Liver (tissue), 9 donors: ENCODE results near the gene FRRS1. TPM values are rescaled to one million over a fixed set of nuclear protein-coding genes. Genes with fewer than 3 reads are reported as not detected.
A peak's percentile ranks its signal among the peaks of the same experiment; 100 is the strongest.

Source experiments
- DNase-seq: peaks from one replicate; pipeline ENCODE4 v3.0.0-alpha.2; 2017; ENCODE audit warnings: low spot score
- H3K27ac ChIP-seq, 2 donors: one replicate each; pipeline ENCODE4 v1.7.0; 2013; ENCODE audit warnings: inconsistent platforms in 2 of 2, low read length in 2 of 2, control low read depth in 1 of 2, low read depth in 1 of 2, mild to moderate bottlenecking in 1 of 2
- H3K27me3 ChIP-seq, 4 donors: one replicate each; pipeline versions ENCODE4 v1.6.1 to v1.7.0; 2013; ENCODE audit warnings: low read length in 3 of 4, inconsistent platforms in 1 of 4, mild to moderate bottlenecking in 1 of 4, moderate library complexity in 1 of 4; ENCODE audit not compliant: control insufficient read depth in 4 of 4, insufficient read depth in 4 of 4
- H3K36me3 ChIP-seq, 4 donors: one replicate each; pipeline versions ENCODE4 v1.6.1 to v1.7.0; 2013; ENCODE audit warnings: low read length in 3 of 4, mild to moderate bottlenecking in 3 of 4, low read depth in 1 of 4, moderate library complexity in 1 of 4; ENCODE audit not compliant: control insufficient read depth in 4 of 4, insufficient read depth in 3 of 4
- H3K4me1 ChIP-seq, 4 donors: one replicate each; pipeline versions ENCODE4 v1.6.1 to v1.7.0; 2013; ENCODE audit warnings: low read length in 3 of 4, mild to moderate bottlenecking in 3 of 4, moderate library complexity in 1 of 4; ENCODE audit not compliant: control insufficient read depth in 4 of 4, insufficient read depth in 4 of 4
- H3K4me3 ChIP-seq, 3 donors: one replicate each; pipeline versions ENCODE4 v1.6.1 to v1.7.0; 2013; ENCODE audit warnings: low read length in 3 of 3, control low read depth in 1 of 3, low read depth in 1 of 3, mild to moderate bottlenecking in 1 of 3
- H3K9ac ChIP-seq, 2 donors: one replicate each; pipeline ENCODE4 v1.7.0; 2013; ENCODE audit warnings: low read length in 2 of 2, mild to moderate bottlenecking in 2 of 2, moderate library complexity in 2 of 2, control low read depth in 1 of 2, low read depth in 1 of 2
- H3K9me3 ChIP-seq, 4 donors: one replicate each; pipeline versions ENCODE4 v1.6.1 to v1.7.0; 2013; ENCODE audit warnings: low read length in 3 of 4; ENCODE audit not compliant: control insufficient read depth in 4 of 4
- EGR1 ChIP-seq, 2 donors: IDR thresholded peaks; 2 replicates each; pipeline ENCODE4 v1.6.1; 2016 to 2018; ENCODE audit warnings: antibody characterized with exemption in 2 of 2, low read depth in 2 of 2
- FOXA1 ChIP-seq: IDR thresholded peaks from 2 replicates; pipeline ENCODE4 v1.6.1; 2016; ENCODE audit warnings: antibody characterized with exemption
- FOXA2 ChIP-seq: IDR thresholded peaks from 2 replicates; pipeline ENCODE4 v1.6.1; 2016; ENCODE audit warnings: antibody characterized with exemption
- GABPA ChIP-seq, 2 donors: IDR thresholded peaks in 1 of 2; conservative IDR thresholded peaks in 1 of 2; 2 replicates each; pipeline ENCODE4 v1.6.1; 2016; ENCODE audit warnings: antibody characterized with exemption in 2 of 2, mild to moderate bottlenecking in 1 of 2, moderate library complexity in 1 of 2
- HNF4A ChIP-seq, 2 donors: conservative IDR thresholded peaks; 2 replicates each; pipeline ENCODE4 v1.6.1; 2016; ENCODE audit warnings: antibody characterized with exemption in 2 of 2, mild to moderate bottlenecking in 2 of 2
- HNF4G ChIP-seq: IDR thresholded peaks from 2 replicates; pipeline ENCODE4 v1.6.1; 2016; ENCODE audit warnings: antibody characterized with exemption
- JUND ChIP-seq, 2 donors: IDR thresholded peaks; 2 replicates each; pipeline ENCODE4 v1.6.1; 2016; ENCODE audit warnings: antibody characterized with exemption in 2 of 2
- NR2F2 ChIP-seq: IDR thresholded peaks from 2 replicates; pipeline ENCODE4 v1.6.1; 2016; ENCODE audit warnings: antibody characterized with exemption
- RAD21 ChIP-seq, 2 donors: IDR thresholded peaks; 2 replicates each; pipeline ENCODE4 v1.6.1; 2016; ENCODE audit warnings: antibody characterized with exemption in 2 of 2, mild to moderate bottlenecking in 2 of 2
- RXRA ChIP-seq, 2 donors: IDR thresholded peaks; 2 replicates each; pipeline ENCODE4 v1.6.1; 2017 to 2018; ENCODE audit warnings: antibody characterized with exemption in 2 of 2, mild to moderate bottlenecking in 1 of 2
- SP1 ChIP-seq: IDR thresholded peaks from 2 replicates; pipeline ENCODE4 v1.6.1; 2018; ENCODE audit warnings: antibody characterized with exemption, mild to moderate bottlenecking
- YY1 ChIP-seq: IDR thresholded peaks from 2 replicates; pipeline ENCODE4 v1.6.1; 2016; ENCODE audit warnings: antibody characterized with exemption, mild to moderate bottlenecking
- WGBS: extraction: QIAGEN DNeasy Blood & Tissue Kit; methylation state at CpG from one replicate; pipeline ENCODE4 v1.1.7; 2013; 5-methylcytosine and 5-hydroxymethylcytosine counted together
- polyA plus RNA-seq, 2 donors: library from polyadenylated mRNA; stranded (reverse) in 1 of 2; unstranded in 1 of 2; fragments of 200-250 nt in 1 of 2; fragments of >200 nt in 1 of 2; fragmentation: Nextera tagmentation in 1 of 2; extraction: Ambion mirVana in 1 of 2; gene quantifications; one replicate each; pipeline versions ENCODE4 v1.2.1 to v1.2.3, GENCODE V29; 2013 to 2015
- total RNA-seq, 2 donors: library from RNA; depleted of rRNA; stranded (reverse); fragments of >200 nt; gene quantifications; one replicate each; pipeline ENCODE4 v1.2.3, GENCODE V29; 2014
- TF ChIP-seq, protein P1 (sequence below): IDR thresholded peaks from 2 replicates; pipeline ENCODE4 v1.6.1; 2016; ENCODE audit warnings: antibody characterized with exemption
- TF ChIP-seq, protein P2 (sequence below): IDR thresholded peaks from 2 replicates; pipeline ENCODE4 v1.6.1; 2016; ENCODE audit warnings: antibody characterized with exemption
- TF ChIP-seq, protein P3 (sequence below): IDR thresholded peaks from 2 replicates; pipeline ENCODE4 v1.6.1; 2016; ENCODE audit warnings: antibody characterized with exemption, mild to moderate bottlenecking
- TF ChIP-seq, protein P4 (sequence below): fragments of 150-350 bp; IDR thresholded peaks from 2 replicates; pipeline ENCODE4 v1.5.1; 2017; ENCODE audit warnings: improper control_type of control experiment, low read depth, low read length; ENCODE audit not compliant: missing input control
- donor health status: healthy.
- donor health status: healthy.
- donor health status: healthy.
- donor health status: healthy.
- donor health status: healthy.

The FRRS1 gene
- total and polyA plus RNA-seq, 4 donors, result 2.7 to 87.4 (median 30.4) TPM

DNA sequence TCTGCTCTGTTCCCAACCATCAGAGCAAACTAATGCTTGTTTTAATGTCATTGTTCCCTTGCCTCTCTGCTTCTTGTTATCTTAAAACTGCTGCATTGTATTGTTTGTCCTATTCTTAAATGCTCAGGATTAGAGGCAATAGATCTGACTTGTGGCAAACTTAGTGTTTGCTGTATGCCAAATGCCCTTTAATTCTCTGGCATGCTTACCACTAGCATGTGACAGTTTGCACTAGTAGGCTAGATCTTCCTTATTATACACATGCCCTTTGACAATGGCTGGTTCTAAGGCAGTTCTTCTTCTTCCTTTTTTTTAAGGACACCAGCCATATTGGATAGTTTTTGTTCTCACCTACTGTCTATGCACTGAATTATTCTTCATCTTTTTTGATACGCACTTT lies 90.4 kb downstream of the FRRS1 start:
- H3K36me3 ChIP-seq, result peaks cover 0 to 18% (median 8%) of the 10 kb centered on the region in 4 donors
- H3K27me3 ChIP-seq, result no peaks in the 10 kb centered on the region
- no peak overlapping the region for H3K9ac ChIP-seq
- no peaks in the 10 kb centered on the region for H3K9me3 ChIP-seq
- 100% methylated on average over 1 of the region's 1 CpG for WGBS
- H3K4me1 ChIP-seq, result peaks cover 3 to 35% (median 23%) of the 10 kb centered on the region in 4 donors
- H3K27ac ChIP-seq, result no peak overlapping the region
- H3K4me3 ChIP-seq, result no peak overlapping the region
- no peak for DNase-seq
- TF ChIP-seq, protein P1, sequence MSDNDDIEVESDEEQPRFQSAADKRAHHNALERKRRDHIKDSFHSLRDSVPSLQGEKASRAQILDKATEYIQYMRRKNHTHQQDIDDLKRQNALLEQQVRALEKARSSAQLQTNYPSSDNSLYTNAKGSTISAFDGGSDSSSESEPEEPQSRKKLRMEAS, result peak; percentile 17
- no peak for TF ChIP-seq SP1
- TF ChIP-seq RXRA (IDR thresholded peaks at IDR 0.05), result peak in 1 of 2 donors; percentile 73
- TF ChIP-seq HNF4A (conservative IDR thresholded peaks at IDR 0.05), result peak; percentile 57 to 81
- peak; percentile 56 for TF ChIP-seq YY1
- TF ChIP-seq GABPA (IDR thresholded peaks at IDR 0.05 in 1 of 2, conservative IDR thresholded peaks at IDR 0.05 in 1 of 2), result no peak
- peak; percentile 21 for TF ChIP-seq FOXA2
- TF ChIP-seq, protein P2, sequence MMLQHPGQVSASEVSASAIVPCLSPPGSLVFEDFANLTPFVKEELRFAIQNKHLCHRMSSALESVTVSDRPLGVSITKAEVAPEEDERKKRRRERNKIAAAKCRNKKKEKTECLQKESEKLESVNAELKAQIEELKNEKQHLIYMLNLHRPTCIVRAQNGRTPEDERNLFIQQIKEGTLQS, result no peak
- TF ChIP-seq HNF4G, result no peak
- TF ChIP-seq FOXA1, result no peak
- TF ChIP-seq, protein P3, sequence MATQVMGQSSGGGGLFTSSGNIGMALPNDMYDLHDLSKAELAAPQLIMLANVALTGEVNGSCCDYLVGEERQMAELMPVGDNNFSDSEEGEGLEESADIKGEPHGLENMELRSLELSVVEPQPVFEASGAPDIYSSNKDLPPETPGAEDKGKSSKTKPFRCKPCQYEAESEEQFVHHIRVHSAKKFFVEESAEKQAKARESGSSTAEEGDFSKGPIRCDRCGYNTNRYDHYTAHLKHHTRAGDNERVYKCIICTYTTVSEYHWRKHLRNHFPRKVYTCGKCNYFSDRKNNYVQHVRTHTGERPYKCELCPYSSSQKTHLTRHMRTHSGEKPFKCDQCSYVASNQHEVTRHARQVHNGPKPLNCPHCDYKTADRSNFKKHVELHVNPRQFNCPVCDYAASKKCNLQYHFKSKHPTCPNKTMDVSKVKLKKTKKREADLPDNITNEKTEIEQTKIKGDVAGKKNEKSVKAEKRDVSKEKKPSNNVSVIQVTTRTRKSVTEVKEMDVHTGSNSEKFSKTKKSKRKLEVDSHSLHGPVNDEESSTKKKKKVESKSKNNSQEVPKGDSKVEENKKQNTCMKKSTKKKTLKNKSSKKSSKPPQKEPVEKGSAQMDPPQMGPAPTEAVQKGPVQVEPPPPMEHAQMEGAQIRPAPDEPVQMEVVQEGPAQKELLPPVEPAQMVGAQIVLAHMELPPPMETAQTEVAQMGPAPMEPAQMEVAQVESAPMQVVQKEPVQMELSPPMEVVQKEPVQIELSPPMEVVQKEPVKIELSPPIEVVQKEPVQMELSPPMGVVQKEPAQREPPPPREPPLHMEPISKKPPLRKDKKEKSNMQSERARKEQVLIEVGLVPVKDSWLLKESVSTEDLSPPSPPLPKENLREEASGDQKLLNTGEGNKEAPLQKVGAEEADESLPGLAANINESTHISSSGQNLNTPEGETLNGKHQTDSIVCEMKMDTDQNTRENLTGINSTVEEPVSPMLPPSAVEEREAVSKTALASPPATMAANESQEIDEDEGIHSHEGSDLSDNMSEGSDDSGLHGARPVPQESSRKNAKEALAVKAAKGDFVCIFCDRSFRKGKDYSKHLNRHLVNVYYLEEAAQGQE, result no peak
- no peak for TF ChIP-seq EGR1 (IDR thresholded peaks at IDR 0.05; ENCODE audit: low read depth in 2 of 2)
- TF ChIP-seq RAD21 (IDR thresholded peaks at IDR 0.05), result peak; percentile 21 to 45

DNA sequence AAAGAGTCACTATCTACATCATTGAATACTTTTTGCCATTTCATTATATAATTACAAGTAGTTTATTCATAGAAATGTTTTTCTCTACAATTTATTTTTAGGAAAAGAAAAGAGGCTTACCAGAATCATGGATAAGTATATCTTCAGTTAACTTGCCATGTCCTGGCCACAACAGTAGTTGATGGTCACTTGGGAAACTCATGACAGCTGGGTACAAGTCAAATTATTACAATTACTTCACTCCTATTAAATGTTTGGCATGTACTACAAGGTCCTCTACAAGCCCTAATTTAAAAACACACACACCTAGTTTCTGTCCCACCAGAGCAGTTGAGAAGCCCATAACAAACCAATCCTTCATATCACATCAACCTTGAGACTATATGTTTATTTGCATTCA lies 91.1 kb downstream of the FRRS1 start:
- H3K9ac ChIP-seq, result no peak overlapping the region
- TF ChIP-seq, protein P4, sequence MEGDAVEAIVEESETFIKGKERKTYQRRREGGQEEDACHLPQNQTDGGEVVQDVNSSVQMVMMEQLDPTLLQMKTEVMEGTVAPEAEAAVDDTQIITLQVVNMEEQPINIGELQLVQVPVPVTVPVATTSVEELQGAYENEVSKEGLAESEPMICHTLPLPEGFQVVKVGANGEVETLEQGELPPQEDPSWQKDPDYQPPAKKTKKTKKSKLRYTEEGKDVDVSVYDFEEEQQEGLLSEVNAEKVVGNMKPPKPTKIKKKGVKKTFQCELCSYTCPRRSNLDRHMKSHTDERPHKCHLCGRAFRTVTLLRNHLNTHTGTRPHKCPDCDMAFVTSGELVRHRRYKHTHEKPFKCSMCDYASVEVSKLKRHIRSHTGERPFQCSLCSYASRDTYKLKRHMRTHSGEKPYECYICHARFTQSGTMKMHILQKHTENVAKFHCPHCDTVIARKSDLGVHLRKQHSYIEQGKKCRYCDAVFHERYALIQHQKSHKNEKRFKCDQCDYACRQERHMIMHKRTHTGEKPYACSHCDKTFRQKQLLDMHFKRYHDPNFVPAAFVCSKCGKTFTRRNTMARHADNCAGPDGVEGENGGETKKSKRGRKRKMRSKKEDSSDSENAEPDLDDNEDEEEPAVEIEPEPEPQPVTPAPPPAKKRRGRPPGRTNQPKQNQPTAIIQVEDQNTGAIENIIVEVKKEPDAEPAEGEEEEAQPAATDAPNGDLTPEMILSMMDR, result no peak
- TF ChIP-seq FOXA2 (no peak), FOXA1 (no peak), EGR1 (IDR thresholded peaks at IDR 0.05; ENCODE audit: low read depth in 2 of 2) (no peak), RXRA (IDR thresholded peaks at IDR 0.05) (no peak), GABPA (IDR thresholded peaks at IDR 0.05 in 1 of 2, conservative IDR thresholded peaks at IDR 0.05 in 1 of 2) (no peak), NR2F2 (no peak), JUND (IDR thresholded peaks at IDR 0.05) (no peak)
- TF ChIP-seq, protein P3, result no peak
- TF ChIP-seq, protein P1, result no peak
- DNase-seq, result no peak
- peaks cover 3 to 35% (median 23%) of the 10 kb centered on the region in 4 donors for H3K4me1 ChIP-seq
- no peaks in the 10 kb centered on the region for H3K9me3 ChIP-seq
- peaks cover 0 to 15% (median 7%) of the 10 kb centered on the region in 4 donors for H3K36me3 ChIP-seq
- H3K27ac ChIP-seq, result no peak overlapping the region
- no peak overlapping the region for H3K4me3 ChIP-seq
- no peaks in the 10 kb centered on the region for H3K27me3 ChIP-seq
